ENCODE data around the gene KCNQ5.

Gene KCNQ5

GRCh38 chr6:72850469-72850868 lies 228.6 kb downstream of the KCNQ5 start:
- Histone ChIP-seq H3K36me3 (ENCODE audit: low read depth) (no peaks in the 10 kb centered on the region), H3K27me3 (ENCODE audit: insufficient read depth, poor library complexity, severe bottlenecking) (no peaks in the 10 kb centered on the region), H3K4me1 (ENCODE audit: insufficient read depth, poor library complexity, severe bottlenecking) (no peaks in the 10 kb centered on the region), H3K9me3 (ENCODE audit: severe bottlenecking) (no peaks in the 10 kb centered on the region), H3K27ac (ENCODE audit: poor library complexity, severe bottlenecking) (no peak overlapping the region), H3K4me3 (ENCODE audit: severe bottlenecking) (no peak overlapping the region)
- TF ChIP-seq, protein P1, sequence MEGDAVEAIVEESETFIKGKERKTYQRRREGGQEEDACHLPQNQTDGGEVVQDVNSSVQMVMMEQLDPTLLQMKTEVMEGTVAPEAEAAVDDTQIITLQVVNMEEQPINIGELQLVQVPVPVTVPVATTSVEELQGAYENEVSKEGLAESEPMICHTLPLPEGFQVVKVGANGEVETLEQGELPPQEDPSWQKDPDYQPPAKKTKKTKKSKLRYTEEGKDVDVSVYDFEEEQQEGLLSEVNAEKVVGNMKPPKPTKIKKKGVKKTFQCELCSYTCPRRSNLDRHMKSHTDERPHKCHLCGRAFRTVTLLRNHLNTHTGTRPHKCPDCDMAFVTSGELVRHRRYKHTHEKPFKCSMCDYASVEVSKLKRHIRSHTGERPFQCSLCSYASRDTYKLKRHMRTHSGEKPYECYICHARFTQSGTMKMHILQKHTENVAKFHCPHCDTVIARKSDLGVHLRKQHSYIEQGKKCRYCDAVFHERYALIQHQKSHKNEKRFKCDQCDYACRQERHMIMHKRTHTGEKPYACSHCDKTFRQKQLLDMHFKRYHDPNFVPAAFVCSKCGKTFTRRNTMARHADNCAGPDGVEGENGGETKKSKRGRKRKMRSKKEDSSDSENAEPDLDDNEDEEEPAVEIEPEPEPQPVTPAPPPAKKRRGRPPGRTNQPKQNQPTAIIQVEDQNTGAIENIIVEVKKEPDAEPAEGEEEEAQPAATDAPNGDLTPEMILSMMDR (IDR thresholded peaks at IDR 0.05; ENCODE audit: poor library complexity, severe bottlenecking), result no peak
- no peak for DNase-seq (ENCODE audit: low spot score)
- no peak for ATAC-seq (ENCODE audit: low read depth)

GRCh38 chr6:72855471-72855870 lies 233.6 kb downstream of the KCNQ5 start:
- TF ChIP-seq, protein P1 (IDR thresholded peaks at IDR 0.05; ENCODE audit: poor library complexity, severe bottlenecking), result no peak
- Histone ChIP-seq H3K36me3 (ENCODE audit: low read depth) (no peaks in the 10 kb centered on the region), H3K27ac (ENCODE audit: poor library complexity, severe bottlenecking) (no peak overlapping the region), H3K27me3 (ENCODE audit: insufficient read depth, poor library complexity, severe bottlenecking) (no peaks in the 10 kb centered on the region), H3K4me3 (ENCODE audit: severe bottlenecking) (no peak overlapping the region), H3K4me1 (ENCODE audit: insufficient read depth, poor library complexity, severe bottlenecking) (peaks cover 11% of the 10 kb centered on the region), H3K9me3 (ENCODE audit: severe bottlenecking) (no peaks in the 10 kb centered on the region)
- DNase-seq (ENCODE audit: low spot score), result no peak
- ATAC-seq (ENCODE audit: low read depth), result no peak

GRCh38 chr6:72856801-72857200 lies 234.9 kb downstream of the KCNQ5 start:
- H3K36me3 ChIP-seq (ENCODE audit: low read depth), result no peaks in the 10 kb centered on the region
- ATAC-seq (ENCODE audit: low read depth) (no peak), DNase-seq (ENCODE audit: low spot score) (no peak)
- H3K27ac ChIP-seq (ENCODE audit: poor library complexity, severe bottlenecking), result no peak overlapping the region
- H3K9me3 ChIP-seq (ENCODE audit: severe bottlenecking), result no peaks in the 10 kb centered on the region
- no peak overlapping the region for H3K4me3 ChIP-seq (ENCODE audit: severe bottlenecking)
- H3K4me1 ChIP-seq (ENCODE audit: insufficient read depth, poor library complexity, severe bottlenecking), result peaks cover 11% of the 10 kb centered on the region
- TF ChIP-seq, protein P1 (IDR thresholded peaks at IDR 0.05; ENCODE audit: poor library complexity, severe bottlenecking), result no peak
- H3K27me3 ChIP-seq (ENCODE audit: insufficient read depth, poor library complexity, severe bottlenecking), result no peaks in the 10 kb centered on the region

- Histone ChIP-seq H3K4me3 (ENCODE audit: severe bottlenecking) (no peak overlapping the region), H3K27me3 (ENCODE audit: insufficient read depth, poor library complexity, severe bottlenecking) (no peaks in the 10 kb centered on the region), H3K27ac (ENCODE audit: poor library complexity, severe bottlenecking) (no peak overlapping the region), H3K4me1 (ENCODE audit: insufficient read depth, poor library complexity, severe bottlenecking) (peaks cover 23% of the 10 kb centered on the region), H3K36me3 (ENCODE audit: low read depth) (no peaks in the 10 kb centered on the region), H3K9me3 (ENCODE audit: severe bottlenecking) (no peaks in the 10 kb centered on the region)
- DNase-seq (ENCODE audit: low spot score) (no peak), ATAC-seq (ENCODE audit: low read depth) (peak; percentile 64)
- TF ChIP-seq, protein P1 (IDR thresholded peaks at IDR 0.05; ENCODE audit: poor library complexity, severe bottlenecking), result no peak
These were observed 236.1 kb downstream of the KCNQ5 start for GRCh38 chr6:72857791-72858585.

DNA sequence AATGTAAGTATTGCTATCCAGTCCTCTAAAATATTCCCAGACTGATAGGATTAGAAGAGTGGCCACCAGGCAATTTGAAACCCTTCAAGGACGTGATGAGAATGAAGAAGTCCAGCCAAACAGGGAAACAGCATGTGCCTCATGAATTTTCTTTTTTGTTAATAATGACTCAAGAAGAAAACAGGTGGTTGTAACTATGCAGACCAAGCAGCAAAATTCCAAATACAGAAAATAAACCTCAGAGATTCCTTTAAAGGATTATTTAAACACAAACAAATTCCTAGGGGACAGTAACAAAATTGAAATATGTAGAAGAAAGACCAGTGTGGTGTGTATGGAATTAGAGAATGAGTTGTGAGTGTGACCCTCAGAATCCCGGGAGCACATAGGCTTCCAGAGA lies 239.2 kb downstream of the KCNQ5 start:
- Histone ChIP-seq H3K27ac (ENCODE audit: poor library complexity, severe bottlenecking) (peak overlapping the region; percentile 79), H3K4me3 (ENCODE audit: severe bottlenecking) (no peak overlapping the region), H3K36me3 (ENCODE audit: low read depth) (no peaks in the 10 kb centered on the region; the same call in 1 of the 2 replicates), H3K9me3 (ENCODE audit: severe bottlenecking) (no peaks in the 10 kb centered on the region), H3K4me1 (ENCODE audit: insufficient read depth, poor library complexity, severe bottlenecking) (peaks cover 39% of the 10 kb centered on the region), H3K27me3 (ENCODE audit: insufficient read depth, poor library complexity, severe bottlenecking) (no peaks in the 10 kb centered on the region)
- ATAC-seq (ENCODE audit: low read depth), result no peak
- TF ChIP-seq, protein P1 (IDR thresholded peaks at IDR 0.05; ENCODE audit: poor library complexity, severe bottlenecking), result no peak
- no peak for DNase-seq (ENCODE audit: low spot score)

Measured in RWPE2 (cell line).